Measurements from ENCODE around the gene CNTN4.
"Not testable (repeated sequence)": the region's sequence is repeated elsewhere in the genome, so short reads cannot be mapped to it uniquely, and the experiment has no call there.

The CNTN4 gene

DNA sequence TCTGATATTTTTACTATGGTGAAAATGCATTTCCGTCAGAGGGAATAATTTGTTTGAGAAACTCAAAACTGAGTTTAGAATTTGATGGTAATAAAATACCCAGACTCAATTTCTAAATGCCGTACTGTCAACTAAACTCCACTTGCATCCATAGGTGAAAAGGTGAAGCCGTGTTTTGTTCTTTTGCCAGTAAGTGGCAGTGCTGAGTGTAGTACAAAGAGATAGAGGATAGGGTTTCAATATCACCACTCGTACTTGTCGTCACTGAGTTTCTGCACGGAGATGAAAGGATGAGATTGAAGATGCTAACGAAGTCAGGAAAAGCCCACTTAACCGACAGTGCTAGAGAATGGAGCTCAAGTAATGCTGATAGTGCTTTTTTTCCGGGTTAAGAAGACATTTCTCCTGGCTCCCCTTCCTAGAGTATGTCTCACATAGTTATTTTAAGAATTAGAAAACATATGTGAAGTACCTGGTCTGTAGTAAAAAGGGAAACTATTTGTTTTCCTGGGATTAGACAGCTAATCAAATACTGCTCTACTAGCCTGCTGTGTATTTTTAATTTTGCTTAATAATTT, 666.4 kb downstream of the CNTN4 start:
- no peak for DNase-seq
- intact Hi-C loops (cut with DNase I) = no loop called here

DNA sequence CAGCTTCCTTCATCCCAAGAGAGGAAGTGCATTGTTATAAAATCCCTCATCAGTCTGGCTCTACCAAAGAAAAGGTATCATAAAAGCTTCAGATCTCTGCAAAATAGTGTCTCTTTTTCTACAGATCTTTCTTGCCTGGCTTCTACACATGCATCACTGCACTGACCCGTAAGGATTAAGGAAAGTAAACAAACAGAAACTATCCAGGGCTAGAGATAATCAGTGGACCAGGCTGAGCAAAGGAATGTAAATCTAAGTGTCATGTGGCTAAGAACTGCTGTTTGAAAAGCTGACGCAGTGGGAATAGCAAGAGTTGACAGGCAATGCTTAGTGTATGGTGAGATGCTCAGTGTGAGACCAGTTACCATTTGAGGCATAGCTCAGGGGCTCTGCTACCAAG, 671.8 kb downstream of the CNTN4 start:
- intact Hi-C loops (cut with DNase I) = no loop called here
- no peak for DNase-seq

DNA sequence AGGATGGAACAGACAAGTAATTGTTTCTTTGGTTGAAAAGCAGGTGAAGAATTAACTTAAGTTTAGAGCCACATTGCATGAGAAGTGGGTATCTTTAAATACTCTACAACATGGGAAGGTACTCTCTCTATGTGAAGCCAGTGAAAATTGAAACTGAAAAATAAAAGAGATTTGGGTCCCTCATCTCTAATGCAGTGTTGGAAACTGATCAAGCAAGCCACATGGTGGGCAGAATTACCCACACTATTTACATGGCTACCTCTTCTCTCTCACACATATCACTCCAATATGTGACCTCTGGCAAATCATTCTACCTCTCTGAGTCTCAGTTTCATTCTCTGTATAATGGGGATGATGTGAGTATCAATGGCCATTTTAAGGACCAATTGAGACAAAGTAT, 672.5 kb downstream of the CNTN4 start:
- intact Hi-C loops (cut with DNase I) = no loop called here

DNA sequence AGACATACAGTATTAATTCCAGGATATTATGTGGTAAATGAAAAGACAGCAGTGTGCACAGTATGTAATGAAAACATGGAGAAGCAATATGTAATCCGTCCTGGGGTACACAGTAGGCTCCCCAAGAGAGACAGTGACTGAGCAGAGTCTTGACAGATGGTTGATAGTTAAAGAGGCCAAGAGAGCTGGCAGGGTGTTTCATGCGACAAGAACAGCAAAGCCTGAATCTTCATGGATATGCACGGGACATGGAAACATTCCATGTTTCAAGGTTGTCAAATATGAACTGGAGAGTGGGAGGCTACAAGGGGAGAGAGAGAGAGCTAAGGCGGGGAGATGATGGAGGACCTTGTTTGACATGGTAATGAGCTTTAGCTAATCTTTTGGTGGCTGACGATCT, 673.1 kb downstream of the CNTN4 start:
- intact Hi-C loops (cut with DNase I) = no loop called here
- no peak for DNase-seq

More for the DNA sequence above, 672.5 kb downstream of the CNTN4 start:
- no peak for DNase-seq

DNA sequence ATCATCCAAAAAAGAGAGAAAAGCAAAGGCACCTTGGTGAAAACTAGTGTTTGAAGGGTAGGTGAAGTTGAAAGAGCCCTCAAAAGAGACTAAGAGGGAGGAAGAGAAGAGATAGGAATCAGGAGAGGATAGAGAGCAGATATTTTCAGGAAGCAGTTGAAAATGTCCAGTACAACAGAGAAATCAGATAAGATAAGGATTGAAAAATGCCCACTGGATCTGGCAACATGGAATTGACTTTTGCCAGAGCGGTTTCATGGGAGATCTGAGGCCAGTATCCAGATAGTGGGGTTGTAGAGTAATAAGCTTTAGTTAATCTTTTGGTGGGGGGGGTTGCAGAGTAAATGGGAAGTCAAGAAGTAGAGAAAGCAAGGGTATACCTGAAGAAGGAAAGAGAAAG, 674.1 kb downstream of the CNTN4 start:
- no peak for DNase-seq
- intact Hi-C loops (cut with DNase I) = no loop called here

DNA sequence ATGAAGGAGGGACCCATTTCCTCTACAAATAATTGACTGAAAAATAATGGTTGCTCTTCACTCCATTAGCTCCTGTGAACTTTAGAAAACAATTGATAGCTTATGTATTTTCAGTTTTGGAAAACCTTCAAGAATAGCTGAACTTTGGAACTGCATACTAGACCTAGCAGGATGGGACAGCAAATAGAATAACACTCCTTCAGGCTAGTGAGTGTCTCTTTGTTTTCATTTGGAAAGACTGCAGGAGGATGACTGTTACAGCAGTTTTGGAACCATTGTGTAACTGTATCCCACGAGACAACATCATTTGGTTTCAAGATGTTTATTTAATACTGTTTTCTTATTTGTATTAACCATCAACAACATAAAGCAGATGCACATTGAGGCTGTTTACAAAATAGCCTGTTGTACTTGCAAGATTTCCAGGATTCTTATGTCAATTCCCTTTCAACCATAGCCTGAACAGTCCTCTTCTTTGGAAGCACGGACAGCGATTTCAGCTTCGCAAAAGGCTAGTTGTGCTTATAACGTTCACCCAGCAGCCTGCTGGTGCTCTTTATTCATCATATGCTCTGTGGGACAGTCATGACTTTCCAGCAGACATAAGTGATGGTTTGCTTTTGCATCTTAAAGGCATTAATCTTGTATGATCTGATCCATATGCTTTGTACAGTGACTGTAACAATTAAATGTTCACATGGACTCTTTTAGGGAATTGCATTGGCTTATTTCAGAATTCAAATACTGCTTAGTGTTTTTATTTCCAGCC, 676.0 kb downstream of the CNTN4 start:
- intact Hi-C loops (cut with DNase I) = no loop called here

DNA sequence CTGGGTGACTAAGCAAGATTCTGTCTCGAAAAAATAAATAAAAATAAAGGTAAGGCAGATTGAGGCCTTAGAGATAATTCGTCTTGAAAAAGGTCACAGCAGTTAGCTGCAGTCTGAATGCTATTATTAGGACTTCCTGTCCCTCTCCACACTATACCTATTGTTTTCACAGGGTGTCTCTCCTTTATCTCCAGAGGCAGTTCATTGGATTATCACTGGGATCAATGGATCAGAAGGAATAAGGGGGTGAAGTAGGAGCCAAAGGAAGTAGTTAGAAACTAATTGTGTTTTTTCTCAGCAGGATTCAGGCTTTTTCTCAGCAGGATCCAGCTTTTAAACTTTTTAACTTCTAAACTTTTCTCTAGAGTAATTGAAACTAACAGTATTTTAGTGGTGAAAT, 684.6 kb downstream of the CNTN4 start:
- no peak for DNase-seq
- intact Hi-C loops (cut with DNase I) = no loop called here

More for the DNA sequence above, 676.0 kb downstream of the CNTN4 start:
- DNase-seq = no peak

DNA sequence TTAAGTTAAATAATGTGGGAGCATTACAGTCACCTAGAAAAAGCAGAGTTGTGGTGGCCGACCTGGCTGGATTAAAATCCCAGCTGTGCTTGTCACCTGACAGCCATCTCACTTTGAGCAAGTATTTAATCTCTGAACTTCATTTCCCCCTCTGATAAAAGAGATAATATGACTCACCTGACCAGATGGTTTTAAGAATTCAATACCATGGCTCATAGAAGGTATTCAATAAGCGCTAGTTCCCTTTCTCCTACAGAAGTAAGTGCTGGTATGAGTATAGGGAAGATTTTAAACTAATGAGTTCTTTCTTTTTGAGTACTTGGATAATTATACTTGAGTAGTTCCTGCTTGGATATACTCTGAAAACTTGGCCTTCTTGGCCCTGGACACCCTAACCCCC, 686.0 kb downstream of the CNTN4 start:
- DNase-seq = no peak
- intact Hi-C loops (cut with DNase I) = no loop called here

DNA sequence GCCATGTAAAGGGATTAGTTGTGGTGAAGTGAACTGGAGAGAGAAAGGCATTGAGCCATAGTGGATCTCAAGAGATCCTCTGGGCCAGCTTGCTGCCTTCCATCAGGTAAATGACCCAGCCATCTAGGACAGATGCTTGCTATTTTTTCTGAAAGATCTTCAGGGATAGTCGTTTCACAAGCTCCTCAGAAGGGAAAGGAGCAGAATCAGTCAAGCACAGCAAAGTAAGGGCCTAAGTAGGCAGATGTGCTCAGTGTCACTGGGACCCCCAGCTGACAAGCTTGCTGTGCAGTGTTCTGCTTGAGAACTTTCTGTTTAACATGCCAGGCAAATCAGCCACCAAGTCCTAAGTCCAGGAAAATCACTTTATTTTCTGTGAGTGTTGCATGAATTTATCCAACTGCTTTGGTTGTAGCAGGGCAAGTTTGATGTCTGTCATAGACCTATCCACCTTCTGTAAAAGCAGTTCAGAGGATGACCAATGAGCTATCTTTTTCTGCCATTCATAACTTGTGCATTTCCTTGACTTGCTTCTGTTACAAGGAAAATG, 691.7 kb downstream of the CNTN4 start:
- intact Hi-C loops (cut with DNase I) = no loop called here

DNA sequence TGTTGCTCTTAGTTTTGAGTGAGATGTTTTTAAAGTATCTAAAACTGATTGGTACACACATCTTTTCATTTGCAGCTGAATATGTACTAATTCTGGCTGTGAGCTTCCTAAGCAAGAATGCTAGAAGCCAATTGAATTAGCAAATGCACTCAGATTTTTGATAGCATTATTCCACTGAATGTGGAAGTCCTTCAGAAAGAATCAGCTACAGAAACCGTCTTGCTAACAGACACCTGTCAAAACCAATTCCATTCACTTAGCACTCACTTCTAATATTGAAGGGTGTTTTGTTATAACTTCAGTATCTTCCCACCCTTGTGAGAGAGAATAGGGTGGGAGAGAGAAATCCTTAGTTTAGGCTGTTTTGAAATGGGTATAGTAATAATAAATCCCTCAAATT, 693.8 kb downstream of the CNTN4 start:
- DNase-seq = no peak
- intact Hi-C loops (cut with DNase I) = no loop called here

More for the DNA sequence above, 691.7 kb downstream of the CNTN4 start:
- DNase-seq = no peak

DNA sequence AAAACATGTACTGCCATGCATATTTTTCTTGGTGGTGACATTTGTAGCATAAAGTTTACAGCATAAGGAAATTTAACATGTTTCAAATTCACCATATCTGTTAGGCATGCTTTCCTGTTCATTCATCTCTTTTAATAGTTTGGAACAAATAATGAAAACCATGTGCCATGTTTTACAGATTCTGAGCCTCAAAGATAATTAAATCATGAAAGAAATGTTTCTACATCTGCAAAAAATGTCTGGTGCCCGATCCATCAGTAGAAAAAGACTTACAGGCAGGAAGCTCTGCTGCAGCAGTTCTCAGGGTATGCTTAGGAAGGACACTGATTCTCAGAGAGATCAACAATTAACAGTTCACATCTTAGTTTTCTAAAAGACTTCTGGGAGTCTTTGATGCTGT, 695.3 kb downstream of the CNTN4 start:
- DNase-seq = no peak
- intact Hi-C loops (cut with DNase I) = no loop called here

DNA sequence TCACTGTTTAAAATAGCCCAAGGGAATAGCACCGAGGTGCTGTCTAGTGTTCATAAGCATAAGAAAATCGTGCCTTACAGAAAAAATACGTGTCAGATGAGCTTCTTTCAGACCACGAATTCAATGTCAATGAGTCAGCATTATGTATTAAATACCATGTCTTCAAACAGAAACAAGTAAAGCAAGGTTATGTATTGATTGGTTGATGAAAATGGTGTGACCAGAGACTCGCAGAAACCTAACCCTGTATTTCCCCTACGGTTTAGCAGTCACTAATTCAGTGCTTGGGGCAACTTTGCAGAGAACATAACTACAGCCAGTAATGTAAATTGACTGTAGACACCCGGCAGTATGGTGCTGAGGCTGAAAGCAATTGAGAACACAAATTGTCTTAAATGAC, 703.8 kb downstream of the CNTN4 start:
- intact Hi-C loops (cut with DNase I) = no loop called here

DNA sequence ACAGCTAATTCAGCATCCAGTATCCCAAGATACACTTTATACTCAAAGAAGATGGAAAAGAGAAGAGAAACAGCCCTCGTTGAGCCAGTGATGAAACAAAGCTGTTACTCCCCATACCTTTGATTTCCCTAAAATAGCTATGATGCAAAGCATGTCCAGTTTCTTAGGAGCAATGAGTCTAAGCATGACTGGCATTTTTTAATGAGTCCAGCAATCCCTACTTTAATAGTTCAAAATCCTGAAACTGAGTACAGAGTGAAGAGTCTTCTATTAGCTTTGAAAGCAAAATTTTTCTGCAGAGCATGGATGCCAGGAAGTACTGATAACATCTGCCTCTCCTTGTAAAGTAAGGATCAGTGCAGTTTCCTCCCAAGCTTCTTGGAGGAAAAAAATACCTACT, 708.8 kb downstream of the CNTN4 start:
- intact Hi-C loops (cut with DNase I) = no loop called here

More for the DNA sequence above, 703.8 kb downstream of the CNTN4 start:
- DNase-seq = no peak

DNA sequence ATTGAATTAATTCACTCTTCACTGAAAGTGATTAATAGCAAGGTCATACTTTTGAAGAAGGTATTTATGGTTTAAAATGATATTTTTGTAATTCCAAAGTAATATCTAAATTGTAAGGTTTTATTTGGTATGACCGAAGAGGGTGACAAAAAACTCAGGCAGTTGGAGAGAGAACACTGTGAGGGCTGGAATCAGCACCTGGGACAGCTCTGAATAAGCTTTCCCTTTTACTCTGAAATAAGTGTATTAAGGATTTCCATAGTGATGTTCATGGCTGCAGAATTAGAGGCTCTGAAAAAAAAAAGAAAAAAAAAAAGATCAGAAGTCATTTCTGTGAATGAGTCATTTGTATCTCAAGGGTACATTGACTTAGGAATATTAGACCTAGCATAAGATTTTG, 712.1 kb downstream of the CNTN4 start:
- DNase-seq = no peak
- intact Hi-C loops (cut with DNase I) = no loop called here

More for the DNA sequence above, 708.8 kb downstream of the CNTN4 start:
- no peak for DNase-seq

DNA sequence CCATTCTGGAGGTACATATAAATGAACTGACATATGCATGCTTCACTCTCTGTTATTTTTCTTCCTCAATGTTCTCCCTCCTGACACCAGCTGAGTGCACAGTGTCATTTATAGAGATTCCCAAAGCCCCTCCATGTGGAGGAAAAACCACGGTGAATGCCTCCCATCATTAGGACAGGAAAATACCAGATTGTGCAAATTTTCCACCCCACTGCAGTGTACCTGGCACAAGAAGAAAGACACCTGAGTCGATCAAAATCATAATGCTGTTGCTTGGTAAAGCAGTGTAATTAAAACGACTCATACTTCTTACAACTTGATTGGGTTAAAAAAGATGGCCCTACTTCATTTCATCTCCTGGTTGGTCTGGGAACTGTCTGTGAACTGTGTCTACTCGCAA, 720.9 kb downstream of the CNTN4 start:
- DNase-seq = no peak
- intact Hi-C loops (cut with DNase I) = no loop called here

DNA sequence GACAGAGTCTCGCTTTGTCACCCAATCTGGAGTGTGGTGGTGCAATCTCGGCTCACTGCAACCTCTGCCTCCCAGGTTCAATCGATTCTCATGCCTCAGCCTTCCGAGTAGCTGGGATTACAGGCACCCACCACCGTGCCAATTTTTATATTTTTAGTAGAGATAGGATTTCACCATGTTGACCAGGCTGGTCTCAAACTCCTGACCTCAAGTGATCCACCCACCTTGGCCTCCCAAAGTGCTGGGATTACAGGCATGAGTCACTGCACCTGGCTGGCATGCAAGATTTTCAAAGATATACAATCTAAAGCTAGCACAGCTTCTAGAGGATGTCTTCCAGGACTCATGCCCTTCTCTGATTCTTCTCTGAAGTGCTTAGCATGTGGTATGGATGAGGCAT, 722.3 kb downstream of the CNTN4 start:
- intact Hi-C loops (cut with DNase I); DNase-seq: not testable (repeated sequence)

DNA sequence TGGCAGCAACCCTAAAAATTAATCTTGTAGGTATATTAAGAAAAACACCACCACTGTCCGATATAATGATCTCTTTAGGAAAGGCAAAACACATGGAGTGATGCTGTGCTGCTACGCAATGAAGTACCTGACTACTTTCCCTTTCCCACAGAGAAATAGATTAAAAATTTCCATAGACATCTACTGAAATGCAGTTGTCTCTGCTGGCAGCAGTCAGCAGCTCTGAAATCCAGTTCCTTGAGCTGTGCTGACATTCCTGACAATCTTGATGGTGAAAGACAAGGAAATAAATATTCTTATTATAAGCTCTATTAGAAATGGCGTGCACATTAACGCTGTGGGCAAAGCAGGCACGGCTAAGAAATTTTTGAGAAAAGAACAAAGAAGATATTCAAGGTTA, 723.9 kb downstream of the CNTN4 start:
- intact Hi-C loops (cut with DNase I) = no loop called here
- DNase-seq = no peak

DNA sequence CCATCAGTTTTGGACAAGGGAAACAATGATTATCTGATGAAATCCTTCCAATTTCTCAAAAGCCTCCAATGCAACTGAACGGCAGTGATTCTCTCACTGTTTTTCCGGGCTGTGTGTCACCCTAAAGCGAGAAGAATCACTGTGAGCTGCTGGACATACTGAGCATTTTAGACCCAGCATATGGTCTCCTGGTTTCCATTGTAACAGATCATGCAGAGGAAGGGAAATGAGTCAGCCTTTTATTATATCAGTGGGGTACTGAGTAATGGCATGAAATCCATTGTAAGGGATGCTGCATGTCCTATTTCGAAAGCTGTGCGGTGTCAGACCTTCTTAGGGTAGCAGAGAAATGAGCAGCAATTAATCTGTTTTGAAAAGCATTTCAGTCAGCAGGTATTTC, 724.4 kb downstream of the CNTN4 start:
- intact Hi-C loops (cut with DNase I) = no loop called here
- no peak for DNase-seq

DNA sequence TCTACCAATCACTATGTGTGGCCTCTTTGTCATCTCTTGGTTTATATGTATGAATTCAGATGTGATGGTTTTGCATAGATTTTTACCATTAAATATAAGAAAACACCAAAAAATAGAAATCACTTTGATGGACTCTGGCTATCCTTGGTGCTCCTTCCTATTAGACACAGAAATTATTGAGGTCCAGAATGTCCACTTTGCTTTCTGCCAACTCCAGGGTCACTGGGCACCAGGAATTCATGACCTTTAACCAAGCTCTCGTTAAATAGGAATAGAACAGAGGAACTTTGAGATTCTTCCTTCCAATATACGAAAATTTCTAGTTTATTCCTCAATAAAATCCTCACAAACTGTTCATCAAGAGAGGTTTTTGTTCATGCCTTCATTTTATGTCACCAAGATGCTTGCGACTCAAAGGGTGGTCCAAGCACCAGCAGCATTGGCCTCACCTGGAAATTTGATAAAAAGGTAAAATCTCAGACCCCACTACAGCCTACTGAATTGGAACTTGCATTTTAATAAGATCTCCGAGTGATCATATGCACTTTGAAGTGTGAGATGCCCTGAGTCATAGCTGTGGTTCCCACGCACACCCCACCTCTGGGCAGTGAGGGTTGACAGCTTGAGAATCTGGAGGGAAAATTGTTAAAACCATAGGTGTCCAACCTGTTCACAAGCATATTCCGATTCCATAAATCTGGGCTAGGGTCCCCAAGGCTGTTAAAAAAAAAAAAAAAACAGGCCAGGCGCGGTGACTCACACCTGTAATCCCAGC, 725.0 kb downstream of the CNTN4 start:
- DNase-seq = no peak
- intact Hi-C loops (cut with DNase I) = no loop called here

DNA sequence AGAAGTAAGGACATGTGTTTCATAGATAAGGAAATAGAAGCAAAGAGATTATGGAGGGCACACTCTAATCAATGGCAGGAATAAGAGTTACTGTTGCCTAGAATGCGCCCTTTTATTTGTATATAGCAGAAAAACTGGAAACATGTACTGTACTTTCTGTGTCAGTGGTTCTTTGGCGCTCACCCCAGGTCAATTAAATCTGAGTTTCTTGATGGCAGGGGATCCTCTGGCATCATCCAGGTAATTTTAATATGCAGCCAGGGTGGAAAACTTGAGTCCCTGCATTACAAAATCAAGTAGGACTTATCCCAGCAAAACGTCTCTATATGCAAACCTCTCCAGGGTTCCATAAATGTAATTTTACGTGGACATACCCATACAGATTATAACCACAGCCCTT, 727.4 kb downstream of the CNTN4 start:
- no peak for DNase-seq

DNA sequence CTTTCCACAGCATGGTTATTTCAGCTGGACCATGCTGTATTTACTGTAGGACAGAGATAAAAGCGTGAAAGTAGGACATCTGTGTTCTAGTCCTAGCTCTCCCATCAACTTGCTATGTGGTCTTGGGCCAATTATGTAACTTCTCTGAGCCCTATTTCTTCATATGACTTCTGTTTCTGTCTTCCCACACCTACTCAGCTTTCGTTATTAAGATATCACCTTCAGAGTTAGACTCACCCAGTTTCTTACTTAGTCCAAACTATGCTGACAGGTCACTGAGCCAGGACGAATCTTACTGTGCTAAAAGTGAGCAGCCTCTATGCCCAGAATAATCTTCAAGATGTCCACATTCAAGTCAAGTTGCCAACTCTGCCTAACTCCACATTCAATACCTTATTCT, 727.8 kb downstream of the CNTN4 start:
- DNase-seq = no peak
- intact Hi-C loops (cut with DNase I) = no loop called here

More for the DNA sequence above, 727.4 kb downstream of the CNTN4 start:
- intact Hi-C loops (cut with DNase I) = no loop called here

Measured in posterior cingulate gyrus (tissue), 11 donors.